Esophagus squamous epithelium (tissue), 5 donors: ENCODE measurements around the gene KCND2. TPM values are rescaled to one million over a fixed set of nuclear protein-coding genes. Genes with fewer than 3 reads are reported as not detected.

Experiments used
- DNase-seq: peaks from one replicate; lab custom pipeline; 2025; lab: John Stamatoyannopoulos, UW
- H3K27ac ChIP-seq, 4 donors: fragments of 200-600 bp; sonication (generic); one replicate each; pipeline ENCODE4 v1.5.1; 2016 to 2019; ENCODE audit warnings: mild to moderate bottlenecking in 1 of 4
- H3K27me3 ChIP-seq, 4 donors: fragments of 200-600 bp; sonication (generic); 1 replicate in 3 of 4; 2 replicates in 1 of 4; pipeline versions ENCODE4 v1.5.1 to v1.6.0; 2017 to 2021; ENCODE audit warnings: antibody characterized with exemption in 1 of 4
- H3K36me3 ChIP-seq, 3 donors: fragments of 200-600 bp; sonication (generic); one replicate each; pipeline ENCODE4 v1.5.1; 2016 to 2019
- H3K4me1 ChIP-seq, 3 donors: fragments of 200-600 bp; sonication (generic); one replicate each; pipeline ENCODE4 v1.5.1; 2017 to 2019
- H3K4me3 ChIP-seq, 4 donors: fragments of 200-600 bp; sonication (generic); 1 replicate in 3 of 4; 2 replicates in 1 of 4; pipeline ENCODE4 v1.5.1; 2016 to 2019; ENCODE audit warnings: mild to moderate bottlenecking in 2 of 4, moderate library complexity in 1 of 4
- H3K9me3 ChIP-seq, 3 donors: fragments of 200-600 bp; sonication (generic); one replicate each; pipeline ENCODE4 v1.5.1; 2016 to 2019
- CTCF ChIP-seq, 6 experiments: fragments of 450-650 bp in 4 of 6; fragments of 200-600 bp in 2 of 6; sonication (generic) in 2 of 6; IDR thresholded peaks; one replicate each; pipeline ENCODE4 v1.5.1; 2016 to 2019; ENCODE audit warnings: antibody characterized with exemption in 6 of 6, mild to moderate bottlenecking in 4 of 6, moderate library complexity in 4 of 6
- POLR2A ChIP-seq, 4 donors: fragments of 450-650 bp; IDR thresholded peaks; one replicate each; pipeline ENCODE4 v1.6.1; 2017; ENCODE audit warnings: antibody characterized with exemption in 4 of 4, mild to moderate bottlenecking in 4 of 4, moderate library complexity in 3 of 4
- WGBS, 2 donors: methylation state at CpG; one replicate each; pipeline ENCODE4 v1.1.5; 2018; 5-methylcytosine and 5-hydroxymethylcytosine counted together
- intact Hi-C: fragments of 100-400 bp; cut with DNase I; formaldehyde crosslinking; loops from one replicate; pipeline ENCODE4 v1.15.0; 2022
- total RNA-seq, 4 donors: library from RNA; depleted of rRNA; stranded (reverse); fragments of >200 nt; gene quantifications; one replicate each; pipeline ENCODE4 v1.1.0, GENCODE V29; 2016
- donor health status: DM: yes; HTN: yes; CAD: no.

The KCND2 gene
- total RNA-seq, 4 donors from 2014 or later = 0.09 to 0.19 TPM; not detected in 2

- Histone ChIP-seq H3K9me3 (no peaks in the 10 kb centered on the region), H3K4me1 (no peaks in the 10 kb centered on the region)
- 41 to 46% methylated on average over 2 of the region's 2 CpGs for WGBS, 2 donors
These were observed 169.9 kb downstream of the KCND2 start for GRCh38 chr7:120442838-120443237.

GRCh38 chr7:120444650-120445049 is 171.7 kb downstream of the KCND2 start:
- no peaks in the 10 kb centered on the region for H3K36me3 ChIP-seq
- 43 to 58% methylated on average over 1 of the region's 1 CpG for WGBS, 2 donors

More at GRCh38 chr7:120442838-120443237, 169.9 kb downstream of the KCND2 start:
- intact Hi-C loops = no loop called here
- Histone ChIP-seq H3K27me3 (no peaks in the 10 kb centered on the region), H3K36me3 (no peaks in the 10 kb centered on the region), H3K4me3 (no peak overlapping the region), H3K27ac (no peak overlapping the region)
- no peak for DNase-seq
- TF ChIP-seq POLR2A (IDR thresholded peaks at IDR 0.05) (no peak), CTCF (IDR thresholded peaks at IDR 0.05) (no peak)

GRCh38 chr7:120445276-120445675 is 172.3 kb downstream of the KCND2 start:
- 40 to 42% methylated on average over 2 of the region's 2 CpGs for WGBS, 2 donors
- H3K9me3 ChIP-seq = no peaks in the 10 kb centered on the region
- no peak overlapping the region for H3K4me3 ChIP-seq
- H3K27me3 ChIP-seq = no peaks in the 10 kb centered on the region
- H3K36me3 ChIP-seq = no peaks in the 10 kb centered on the region
- H3K27ac ChIP-seq = no peak overlapping the region
- no peaks in the 10 kb centered on the region for H3K4me1 ChIP-seq
- no peak for DNase-seq
- TF ChIP-seq POLR2A (IDR thresholded peaks at IDR 0.05) (no peak), CTCF (IDR thresholded peaks at IDR 0.05) (no peak)
- intact Hi-C loops = no loop called here

More at GRCh38 chr7:120444650-120445049, 171.7 kb downstream of the KCND2 start:
- Histone ChIP-seq H3K27me3 (no peaks in the 10 kb centered on the region), H3K27ac (no peak overlapping the region), H3K4me3 (no peak overlapping the region), H3K9me3 (no peaks in the 10 kb centered on the region), H3K4me1 (no peaks in the 10 kb centered on the region)
- intact Hi-C loops = no loop called here
- TF ChIP-seq CTCF (IDR thresholded peaks at IDR 0.05) (no peak), POLR2A (IDR thresholded peaks at IDR 0.05) (no peak)
- DNase-seq = no peak

- WGBS, 2 donors = 80 to 89% methylated on average over 5 to 7 of the region's 7 CpGs
These were observed 179.7 kb downstream of the KCND2 start for GRCh38 chr7:120452665-120453064.

GRCh38 chr7:120456699-120457098 is 183.7 kb downstream of the KCND2 start:
- DNase-seq = no peak
- Histone ChIP-seq H3K9me3 (peaks cover 0 to 9% (median 0%) of the 10 kb centered on the region in 3 donors), H3K27ac (no peak overlapping the region), H3K27me3 (no peaks in the 10 kb centered on the region), H3K36me3 (no peaks in the 10 kb centered on the region), H3K4me3 (no peak overlapping the region), H3K4me1 (no peaks in the 10 kb centered on the region)
- intact Hi-C loops = no loop called here
- TF ChIP-seq POLR2A (IDR thresholded peaks at IDR 0.05) (no peak), CTCF (IDR thresholded peaks at IDR 0.05) (no peak)
- 17% methylated on average over 1 of the region's 1 CpG; no CpG with 5 or more reads in 1 of the 2 donors for WGBS, 2 donors

More at GRCh38 chr7:120452665-120453064, 179.7 kb downstream of the KCND2 start:
- Histone ChIP-seq H3K4me1 (no peaks in the 10 kb centered on the region), H3K9me3 (peaks cover 0 to 9% (median 0%) of the 10 kb centered on the region in 3 donors), H3K36me3 (no peaks in the 10 kb centered on the region), H3K27me3 (no peaks in the 10 kb centered on the region), H3K27ac (no peak overlapping the region), H3K4me3 (no peak overlapping the region)
- DNase-seq = no peak
- intact Hi-C loops = no loop called here
- TF ChIP-seq CTCF (IDR thresholded peaks at IDR 0.05) (no peak), POLR2A (IDR thresholded peaks at IDR 0.05) (no peak)
